GM13976 (cell line): ENCODE measurements around the gene KCNJ1.

ENCODE experiments used
- DNase-seq: peaks from one replicate; pipeline ENCODE4 v3.0.0; 2012; ENCODE audit warnings: low spot score
- in situ Hi-C: fragments of 300-500 bp; cut with MboI; formaldehyde crosslinking; loops from one replicate; pipeline ENCODE4 v1.12.0; 2022; ENCODE audit warnings: low sequenced_read_pairs, mixed read lengths, inconsistent platforms; ENCODE audit not compliant: unreplicated experiment
- TF ChIP-seq, protein P1 (sequence below): IDR thresholded peaks from 2 replicates; pipeline ENCODE4 v1.5.1; 2012; ENCODE audit warnings: borderline replicate concordance, mild to moderate bottlenecking; ENCODE audit not compliant: insufficient read depth; ENCODE audit errors: extremely low read depth, missing control alignments, control extremely low read depth

KCNJ1 gene

DNA sequence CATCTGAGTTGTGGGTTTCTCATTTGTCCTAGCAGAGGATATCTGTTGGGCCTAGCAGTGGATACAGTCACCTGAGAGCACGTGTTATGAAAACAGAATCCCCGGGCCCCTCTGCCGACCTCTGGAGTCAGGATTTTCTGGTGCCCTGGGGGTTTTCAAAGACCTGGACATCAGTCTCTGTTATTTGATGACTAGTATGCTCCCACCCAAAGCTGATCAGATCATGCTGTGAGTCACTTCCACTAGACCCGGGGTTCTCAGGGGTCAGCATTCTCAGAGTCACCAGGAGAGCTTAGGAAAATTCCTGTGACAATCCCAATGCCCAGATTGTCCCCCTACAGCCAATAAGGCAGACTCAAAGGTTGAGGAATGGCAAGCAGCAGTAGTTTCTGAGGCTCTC lies 38.7 kb downstream of the KCNJ1 start:
- TF ChIP-seq, protein P1, sequence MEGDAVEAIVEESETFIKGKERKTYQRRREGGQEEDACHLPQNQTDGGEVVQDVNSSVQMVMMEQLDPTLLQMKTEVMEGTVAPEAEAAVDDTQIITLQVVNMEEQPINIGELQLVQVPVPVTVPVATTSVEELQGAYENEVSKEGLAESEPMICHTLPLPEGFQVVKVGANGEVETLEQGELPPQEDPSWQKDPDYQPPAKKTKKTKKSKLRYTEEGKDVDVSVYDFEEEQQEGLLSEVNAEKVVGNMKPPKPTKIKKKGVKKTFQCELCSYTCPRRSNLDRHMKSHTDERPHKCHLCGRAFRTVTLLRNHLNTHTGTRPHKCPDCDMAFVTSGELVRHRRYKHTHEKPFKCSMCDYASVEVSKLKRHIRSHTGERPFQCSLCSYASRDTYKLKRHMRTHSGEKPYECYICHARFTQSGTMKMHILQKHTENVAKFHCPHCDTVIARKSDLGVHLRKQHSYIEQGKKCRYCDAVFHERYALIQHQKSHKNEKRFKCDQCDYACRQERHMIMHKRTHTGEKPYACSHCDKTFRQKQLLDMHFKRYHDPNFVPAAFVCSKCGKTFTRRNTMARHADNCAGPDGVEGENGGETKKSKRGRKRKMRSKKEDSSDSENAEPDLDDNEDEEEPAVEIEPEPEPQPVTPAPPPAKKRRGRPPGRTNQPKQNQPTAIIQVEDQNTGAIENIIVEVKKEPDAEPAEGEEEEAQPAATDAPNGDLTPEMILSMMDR = no peak
- in situ Hi-C loops = loop anchor here (25.0 kb wide), 1 partner anchor 541 kb away; no protein-coding TSS in a partner anchor
- no peak for DNase-seq

DNA sequence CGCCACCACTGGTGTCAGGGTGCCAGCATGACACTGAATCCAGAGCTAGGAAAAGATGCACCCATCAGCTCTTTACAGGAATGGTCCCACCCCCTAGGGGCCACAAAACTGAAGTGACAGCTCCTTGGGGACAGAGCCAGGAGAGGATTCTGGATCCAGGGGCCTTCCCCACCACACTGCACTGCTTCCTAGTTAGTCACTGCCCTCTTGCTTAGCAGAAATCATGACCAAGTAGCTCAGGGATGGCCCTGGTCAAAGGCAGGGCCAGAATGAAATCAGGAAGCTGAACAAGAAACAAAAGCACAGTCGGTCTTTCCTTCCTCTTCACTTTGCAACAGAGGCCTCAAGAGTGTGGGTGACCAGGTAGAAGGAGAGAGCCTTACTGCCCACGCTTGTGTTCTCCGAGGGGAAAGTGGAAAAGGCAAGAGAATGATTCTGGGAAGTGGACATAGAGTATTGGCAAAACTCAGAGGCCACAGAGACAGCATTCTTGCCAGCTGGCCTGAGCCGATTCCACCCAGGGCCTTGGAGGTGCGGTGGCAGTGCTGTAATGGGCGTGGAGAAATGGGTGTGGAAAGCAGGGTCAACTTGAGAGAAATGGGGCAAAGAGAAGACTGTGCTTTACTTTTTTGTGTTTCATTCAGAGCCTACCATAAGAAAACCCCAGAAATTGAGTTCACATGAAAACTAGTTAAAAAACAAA lies 39.8 kb downstream of the KCNJ1 start:
- DNase-seq = no peak
- in situ Hi-C loops = loop anchor here (25.0 kb wide), 1 partner anchor 540 kb away; no protein-coding TSS in a partner anchor
- TF ChIP-seq, protein P1 = no peak

DNA sequence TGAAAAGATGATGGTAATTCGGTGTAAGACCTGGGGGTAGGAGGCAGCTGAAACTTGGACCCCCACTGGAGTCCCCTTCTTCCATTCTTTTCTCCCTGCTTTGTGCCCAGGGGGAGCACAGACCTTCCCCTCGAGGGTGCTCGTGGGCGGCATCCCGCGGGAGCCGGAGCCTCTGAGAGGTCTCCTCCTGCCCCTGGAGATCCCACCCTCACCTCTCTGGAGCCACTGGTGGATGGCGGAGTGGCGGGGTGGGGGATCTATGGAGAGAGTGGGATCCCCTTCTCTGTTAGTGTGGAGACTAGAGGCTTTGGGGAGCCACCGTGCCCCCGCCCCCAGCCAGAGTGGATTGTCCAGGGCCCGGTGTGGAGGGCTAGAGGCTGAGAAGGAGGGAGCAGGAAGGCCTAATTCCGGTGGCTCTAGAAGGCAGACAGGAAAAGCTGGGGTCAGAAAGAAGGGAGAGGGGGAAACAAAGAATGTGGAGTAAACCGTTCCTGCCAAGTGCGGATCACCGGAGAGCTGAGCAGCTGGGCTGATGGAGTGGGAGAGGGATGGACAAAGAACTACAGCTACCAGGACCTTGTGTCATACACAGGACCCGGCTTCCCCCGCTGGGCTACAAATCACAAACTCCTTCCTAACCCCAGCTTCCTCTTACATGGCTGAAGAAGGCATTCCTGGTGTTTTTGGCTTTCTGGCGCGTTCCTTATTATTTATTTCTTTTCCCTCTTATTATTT lies 41.9 kb downstream of the KCNJ1 start:
- DNase-seq = no peak
- in situ Hi-C loops = loop anchor here (25.0 kb wide), 1 partner anchor 538 kb away; no protein-coding TSS in a partner anchor

DNA sequence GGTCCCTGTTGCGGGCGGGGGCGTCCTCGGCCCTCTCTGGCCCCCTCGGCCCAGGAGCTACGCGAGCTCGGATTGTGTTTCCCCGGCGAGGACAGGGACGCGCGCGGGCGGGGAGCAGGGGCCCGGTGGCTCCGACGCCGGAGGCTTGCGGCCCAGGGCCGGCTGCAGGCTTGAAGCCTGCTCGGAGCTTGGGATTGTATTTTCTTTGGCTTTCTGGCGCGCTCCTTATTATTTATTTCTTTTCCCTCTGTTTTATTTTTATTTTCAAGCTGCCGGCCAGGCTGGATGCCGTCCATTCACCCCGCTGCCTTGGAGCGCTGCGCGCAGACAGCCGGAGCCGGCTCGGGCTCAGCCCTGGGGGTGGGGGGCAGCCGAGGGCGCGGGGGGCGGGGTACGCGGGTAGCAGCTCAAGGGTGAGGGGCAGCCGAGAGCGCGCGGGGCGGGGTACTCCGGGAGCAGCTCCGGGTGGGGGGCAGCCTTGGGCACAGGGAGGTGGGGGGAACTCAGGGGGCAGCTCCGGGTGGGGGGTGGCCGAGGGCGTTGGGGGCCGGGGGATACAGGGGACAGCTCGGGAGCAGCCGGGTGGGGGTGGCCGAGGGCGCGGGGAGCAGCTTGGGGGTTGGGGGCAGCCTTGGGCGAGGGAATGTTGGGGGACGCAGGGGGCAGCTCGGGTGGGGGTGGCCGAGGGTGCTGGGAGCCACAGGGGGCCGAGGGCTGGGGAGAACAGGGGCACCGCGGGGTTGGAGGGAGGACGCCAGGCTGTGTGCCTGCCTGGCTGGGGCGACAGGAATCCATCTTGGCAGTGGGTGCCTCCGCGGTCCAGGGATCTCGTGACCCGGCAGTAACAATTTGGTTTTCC lies 42.7 kb downstream of the KCNJ1 start:
- in situ Hi-C loops = loop anchor here (25.0 kb wide), 1 partner anchor 537 kb away; no protein-coding TSS in a partner anchor
- TF ChIP-seq, protein P1 = no peak
- no peak for DNase-seq

More for the DNA sequence above, 41.9 kb downstream of the KCNJ1 start:
- TF ChIP-seq, protein P1 = no peak

DNA sequence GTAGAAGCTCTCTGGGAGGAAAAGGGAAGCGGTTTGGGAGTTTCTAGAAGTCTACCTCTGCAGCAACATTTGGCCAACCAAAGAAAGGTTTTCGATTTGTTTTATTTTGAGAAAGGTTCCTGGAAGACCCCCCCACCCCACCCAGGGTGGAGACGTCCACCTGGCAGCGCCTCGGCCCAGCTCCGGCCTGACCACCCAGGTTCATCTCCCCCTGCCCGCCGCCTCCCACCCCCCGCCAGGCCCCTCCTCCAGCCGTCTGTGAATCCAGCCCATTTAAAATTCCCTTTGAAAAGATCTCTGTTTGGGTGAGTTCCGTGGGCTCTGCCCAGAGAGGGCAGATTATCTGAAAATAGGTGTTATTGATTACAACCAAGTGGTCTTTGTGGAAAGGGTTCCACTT lies 43.3 kb downstream of the KCNJ1 start:
- TF ChIP-seq, protein P1 = no peak
- in situ Hi-C loops = no loop called here
- no peak for DNase-seq

DNA sequence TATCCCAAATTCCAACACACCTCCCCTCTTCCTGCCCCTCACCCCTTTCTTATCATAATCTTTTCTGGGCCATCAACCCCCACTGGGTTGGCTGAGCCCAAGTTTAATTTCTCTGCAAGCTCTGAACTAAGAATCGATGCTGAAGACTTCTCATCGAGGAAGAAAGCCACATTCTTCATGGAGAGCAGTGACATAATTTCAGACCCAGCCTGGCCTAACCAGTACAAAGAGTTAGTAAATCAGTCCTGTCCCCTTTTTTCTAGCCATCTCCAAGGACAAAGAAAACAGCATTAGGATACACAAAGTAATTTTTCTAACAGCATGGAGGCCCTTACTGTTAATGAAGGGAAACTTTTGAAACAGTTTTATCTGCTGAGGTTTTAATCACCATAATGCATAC lies 45.0 kb downstream of the KCNJ1 start:
- no peak for DNase-seq
- TF ChIP-seq, protein P1 = no peak
- in situ Hi-C loops = no loop called here
